ENCODE measurements around the gene DNAL4.

GRCh38 chr22:38770257-38770949, 23.5 kb downstream of the DNAL4 start:
- TF ChIP-seq GATA1 (IDR thresholded peaks at IDR 0.05; ENCODE audit: low read depth, low read length) (no peak), POLR2A (IDR thresholded peaks at IDR 0.05; ENCODE audit: low read length) (no peak)
